HL-60 (cell line): Measurements from ENCODE around the gene NKX2-2.

Source experiments
- DNase-seq, 2 experiments: peaks; one replicate each; pipeline ENCODE4 v3.0.0-alpha.2; 2010 to 2020; ENCODE audit warnings: low read depth in 1 of 2, low spot score in 1 of 2
- H3K27ac ChIP-seq: fragments of 250-450 bp; sonication (Bioruptor Pico); replicated peaks from 2 replicates; pipeline ENCODE4 v1.5.1; 2020; ENCODE audit warnings: mild to moderate bottlenecking, moderate library complexity
- H3K27me3 ChIP-seq: fragments of 250-450 bp; sonication (Bioruptor Pico); 2 replicates; pipeline ENCODE4 v1.5.1; 2021; ENCODE audit warnings: mild to moderate bottlenecking, moderate library complexity; ENCODE audit not compliant: insufficient read depth, poor library complexity, severe bottlenecking
- H3K4me3 ChIP-seq: replicated peaks from 2 replicates; pipeline ENCODE4 v1.5.1; 2011; ENCODE audit warnings: mild to moderate bottlenecking, control low read depth, low read length; ENCODE audit not compliant: insufficient read depth
- CTCF ChIP-seq: IDR thresholded peaks from one replicate; pipeline ENCODE4 v1.5.1; 2011; ENCODE audit warnings: low read length, control low read depth, inconsistent platforms; ENCODE audit not compliant: insufficient read depth
- GABPA ChIP-seq: IDR thresholded peaks from 2 replicates; pipeline ENCODE4 v1.6.1; 2012; ENCODE audit warnings: low read depth
- POLR2AphosphoS5 ChIP-seq: IDR thresholded peaks from 2 replicates; pipeline ENCODE4 v1.6.1; 2012; ENCODE audit warnings: low read depth
- REST ChIP-seq: IDR thresholded peaks from 2 replicates; pipeline ENCODE4 v1.6.1; 2012; ENCODE audit warnings: low read depth; ENCODE audit not compliant: insufficient replicate concordance
- SPI1 ChIP-seq: IDR thresholded peaks from 2 replicates; pipeline ENCODE4 v1.6.1; 2012; ENCODE audit warnings: low read depth, mild to moderate bottlenecking, borderline replicate concordance

Gene NKX2-2

GRCh38 chr20:21534453-21534852 lies 20.6 kb upstream of the NKX2-2 start:
- DNase-seq, result no peak
- no peak for TF ChIP-seq CTCF
- no peak for TF ChIP-seq POLR2AphosphoS5
- TF ChIP-seq REST, result no peak
- TF ChIP-seq SPI1, result no peak
- no peak for TF ChIP-seq GABPA
- Histone ChIP-seq H3K27ac (no peak overlapping the region), H3K4me3 (no peak overlapping the region), H3K27me3 (no peaks in the 10 kb centered on the region)

GRCh38 chr20:21529863-21530262 lies 16.0 kb upstream of the NKX2-2 start:
- Histone ChIP-seq H3K4me3 (no peak overlapping the region), H3K27me3 (peaks cover 19% of the 10 kb centered on the region), H3K27ac (no peak overlapping the region)
- TF ChIP-seq CTCF (peak; percentile 32), REST (no peak)
- DNase-seq, result no peak

GRCh38 chr20:21528870-21529269 lies 15.0 kb upstream of the NKX2-2 start:
- no peak overlapping the region for H3K4me3 ChIP-seq

More at GRCh38 chr20:21528870-21529269, 15.0 kb upstream of the NKX2-2 start:
- H3K27me3 ChIP-seq, result peaks cover 28% of the 10 kb centered on the region
- TF ChIP-seq POLR2AphosphoS5, result no peak
- TF ChIP-seq REST, result no peak
- TF ChIP-seq CTCF, result no peak
- no peak for TF ChIP-seq SPI1
- no peak for TF ChIP-seq GABPA
- no peak overlapping the region for H3K27ac ChIP-seq
- DNase-seq, result no peak
